ENCODE data around the gene RNFT2. TPM values are rescaled to one million over a fixed set of nuclear protein-coding genes. Genes with fewer than 3 reads are reported as not detected.
A peak's percentile ranks its signal among the peaks of the same experiment; 100 is the strongest.

RNFT2 gene
- total RNA-seq, 2 experiments from 2014 or later = 10.7 to 11.6 TPM

- peaks cover 48% of the 10 kb centered on the region for H3K27me3 Mint-ChIP-seq
- H3K27ac Mint-ChIP-seq = no peak overlapping the region
- H3K4me3 Mint-ChIP-seq = no peak overlapping the region
- peaks cover 5% of the 10 kb centered on the region for H3K9me3 Mint-ChIP-seq
- peaks cover 28% of the 10 kb centered on the region for H3K4me1 Mint-ChIP-seq (ENCODE audit: low read depth)
- ChIA-PET POLR2A (no interaction called here), CTCF (interaction anchor here (1.0 kb wide), 1 partner anchor 172 kb away, joined by 3 read pairs; no protein-coding TSS in a partner anchor)
- no peaks in the 10 kb centered on the region for H3K36me3 Mint-ChIP-seq (ENCODE audit: low read depth)
- intact Hi-C loops (cut with micrococcal nuclease) = no loop called here
- DNase-seq (no peak), ATAC-seq (no peak)
- no peak for TF ChIP-seq CTCF (IDR thresholded peaks at IDR 0.05)
These were observed 138.2 kb downstream of the RNFT2 start for GRCh38 chr12:116876151-116876869.

GRCh38 chr12:116878567-116879508, 140.7 kb downstream of the RNFT2 start:
- no peaks in the 10 kb centered on the region for H3K36me3 Mint-ChIP-seq (ENCODE audit: low read depth)
- no peak for ATAC-seq
- POLR2A ChIA-PET = no interaction called here
- CTCF ChIA-PET = interaction anchor here (1.0 kb wide), 1 partner anchor 175 kb away, joined by 6 read pairs; no protein-coding TSS in a partner anchor
- peak overlapping the region; percentile 61 for H3K4me3 Mint-ChIP-seq
- H3K9me3 Mint-ChIP-seq = peaks cover 5% of the 10 kb centered on the region
- peak; percentile 12 for DNase-seq
- TF ChIP-seq CTCF (IDR thresholded peaks at IDR 0.05) = no peak
- peaks cover 30% of the 10 kb centered on the region for H3K4me1 Mint-ChIP-seq (ENCODE audit: low read depth)
- intact Hi-C loops (cut with micrococcal nuclease) = no loop called here
- H3K27me3 Mint-ChIP-seq = peaks cover 67% of the 10 kb centered on the region
- H3K27ac Mint-ChIP-seq = no peak overlapping the region

- H3K36me3 Mint-ChIP-seq (ENCODE audit: low read depth) = no peaks in the 10 kb centered on the region
- intact Hi-C loops (cut with micrococcal nuclease) = no loop called here
- ChIA-PET POLR2A (no interaction called here), CTCF (interaction anchor here (1.0 to 2.3 kb wide), 3 partner anchors 161 to 176 kb away, joined by 3 to 9 read pairs (median 6); no protein-coding TSS in a partner anchor)
- peaks cover 24% of the 10 kb centered on the region for H3K4me1 Mint-ChIP-seq (ENCODE audit: low read depth)
- ATAC-seq = peak; percentile 20
- H3K27me3 Mint-ChIP-seq = peaks cover 67% of the 10 kb centered on the region
- H3K27ac Mint-ChIP-seq = no peak overlapping the region
- no peak for TF ChIP-seq CTCF (IDR thresholded peaks at IDR 0.05)
- peaks cover 2% of the 10 kb centered on the region for H3K9me3 Mint-ChIP-seq
- DNase-seq = peak; percentile 35
- peak overlapping the region; percentile 69 for H3K4me3 Mint-ChIP-seq
These were observed 141.5 kb downstream of the RNFT2 start for GRCh38 chr12:116879509-116880212.

- Mint-ChIP-seq H3K9me3 (no peaks in the 10 kb centered on the region), H3K36me3 (ENCODE audit: low read depth) (no peaks in the 10 kb centered on the region), H3K27me3 (peaks cover 67% of the 10 kb centered on the region), H3K27ac (no peak overlapping the region), H3K4me3 (peak overlapping the region; percentile 69), H3K4me1 (ENCODE audit: low read depth) (peaks cover 24% of the 10 kb centered on the region)
- intact Hi-C loops (cut with micrococcal nuclease) = no loop called here
- ChIA-PET CTCF (interaction anchor here (1.0 to 2.3 kb wide), 5 partner anchors 12 to 177 kb away, joined by 3 to 9 read pairs (median 3); no protein-coding TSS in a partner anchor), POLR2A (interaction anchor here (1.5 kb wide), 1 partner anchor 13 kb away, joined by 3 read pairs; no protein-coding TSS in a partner anchor)
- ATAC-seq (no peak), DNase-seq (no peak)
- TF ChIP-seq CTCF (IDR thresholded peaks at IDR 0.05) = no peak
These were observed 142.2 kb downstream of the RNFT2 start for GRCh38 chr12:116880213-116880816.
